Measurements from ENCODE around the gene MORN1. TPM values are rescaled to one million over a fixed set of nuclear protein-coding genes. Genes with fewer than 3 reads are reported as not detected.

Gene MORN1
- total and polyA plus RNA-seq, 9 of the 15 experiments (the other 6 are each of a cell fraction or from before 2014, with no cell fraction given), result 0.24 to 9.3 (median 4.2) TPM

- FAIRE-seq (no peak), ATAC-seq (no peak)
- POLR2A ChIA-PET, result no interaction called here
Observed at GRCh38 chr1:2279210-2279639, 112.1 kb downstream of the MORN1 start.

More at GRCh38 chr1:2279210-2279639, 112.1 kb downstream of the MORN1 start:
- Histone ChIP-seq H3K27ac (ENCODE audit: extremely low read depth, low read depth, low read length) (no peak overlapping the region), H3K9me3 (replicated peaks; ENCODE audit: control insufficient read depth, insufficient read depth, low read depth, low read length) (peaks cover 2% of the 10 kb centered on the region), H3K9me1 (ENCODE audit: control insufficient read depth, insufficient read depth, low read length) (peaks cover 5% of the 10 kb centered on the region), H3K4me2 (ENCODE audit: insufficient read depth, low read length) (no peak overlapping the region), H3K4me1 (replicated peaks in 1 of 2; ENCODE audit: control insufficient read depth in 2 of 2, insufficient read depth in 2 of 2, low read length in 2 of 2) (peaks cover 12 to 60% of the 10 kb centered on the region in 2 experiments), H3K36me3 (ENCODE audit: control insufficient read depth, insufficient read depth, low read length) (peaks cover 19% of the 10 kb centered on the region; the same call in 2 of the 3 replicates), H3K4me3 (no peak overlapping the region), H3K27me3 (ENCODE audit: control insufficient read depth in 2 of 2, insufficient read depth in 2 of 2, low read length in 2 of 2) (no peaks in the 10 kb centered on the region), H2AFZ (ENCODE audit: low read depth, low read length) (no peak overlapping the region), H3K79me2 (ENCODE audit: control insufficient read depth, insufficient read depth, low read length) (peaks cover 74% of the 10 kb centered on the region), H3K9ac (ENCODE audit: insufficient read depth in 1 of 2, low read depth in 2 of 2, low read length in 2 of 2) (no peak overlapping the region), H4K20me1 (replicated peaks; ENCODE audit: control insufficient read depth, insufficient read depth, low read length) (peaks cover 17% of the 10 kb centered on the region; the same call in 1 of the 2 replicates)
- WGBS (ENCODE audit: insufficient coverage, low coverage, missing lambda C conversion rate), result 95% methylated on average over 10 of the region's 13 CpGs
- in situ Hi-C loops (cut with MboI) (no loop called here), intact Hi-C loops (cut with micrococcal nuclease) (no loop called here)
- CTCF ChIA-PET (ENCODE audit: low intra/inter-chr PET ratio), result no interaction called here
- TF ChIP-seq RREB1 (CRISPR knock-in tag; IDR thresholded peaks at IDR 0.05) (no peak), SIN3B (IDR thresholded peaks at IDR 0.05; ENCODE audit: low read depth) (no peak), CREB5 (CRISPR knock-in tag; IDR thresholded peaks at IDR 0.05) (no peak), FUS (optimal IDR thresholded peaks at IDR 0.05; ENCODE audit: low read depth, low read length) (no peak), PRPF4 (IDR thresholded peaks at IDR 0.05; ENCODE audit: insufficient read depth, low read depth, low read length, poor library complexity, severe bottlenecking) (no peak), TCF7 (IDR thresholded peaks at IDR 0.05; ENCODE audit: borderline replicate concordance) (no peak), SPI1 (IDR thresholded peaks at IDR 0.05; ENCODE audit: borderline replicate concordance, low read depth, low read length) (no peak), MITF (IDR thresholded peaks at IDR 0.05) (no peak)
- no peak for DNase-seq (ENCODE audit: extremely low read depth in 1 of 4, low spot score in 3 of 4)
- BruUV-seq (replicated peaks), result no TSS peak

Measured in K562 (cell line).